ENCODE results near the gene OR2C1.

OR2C1 gene

DNA sequence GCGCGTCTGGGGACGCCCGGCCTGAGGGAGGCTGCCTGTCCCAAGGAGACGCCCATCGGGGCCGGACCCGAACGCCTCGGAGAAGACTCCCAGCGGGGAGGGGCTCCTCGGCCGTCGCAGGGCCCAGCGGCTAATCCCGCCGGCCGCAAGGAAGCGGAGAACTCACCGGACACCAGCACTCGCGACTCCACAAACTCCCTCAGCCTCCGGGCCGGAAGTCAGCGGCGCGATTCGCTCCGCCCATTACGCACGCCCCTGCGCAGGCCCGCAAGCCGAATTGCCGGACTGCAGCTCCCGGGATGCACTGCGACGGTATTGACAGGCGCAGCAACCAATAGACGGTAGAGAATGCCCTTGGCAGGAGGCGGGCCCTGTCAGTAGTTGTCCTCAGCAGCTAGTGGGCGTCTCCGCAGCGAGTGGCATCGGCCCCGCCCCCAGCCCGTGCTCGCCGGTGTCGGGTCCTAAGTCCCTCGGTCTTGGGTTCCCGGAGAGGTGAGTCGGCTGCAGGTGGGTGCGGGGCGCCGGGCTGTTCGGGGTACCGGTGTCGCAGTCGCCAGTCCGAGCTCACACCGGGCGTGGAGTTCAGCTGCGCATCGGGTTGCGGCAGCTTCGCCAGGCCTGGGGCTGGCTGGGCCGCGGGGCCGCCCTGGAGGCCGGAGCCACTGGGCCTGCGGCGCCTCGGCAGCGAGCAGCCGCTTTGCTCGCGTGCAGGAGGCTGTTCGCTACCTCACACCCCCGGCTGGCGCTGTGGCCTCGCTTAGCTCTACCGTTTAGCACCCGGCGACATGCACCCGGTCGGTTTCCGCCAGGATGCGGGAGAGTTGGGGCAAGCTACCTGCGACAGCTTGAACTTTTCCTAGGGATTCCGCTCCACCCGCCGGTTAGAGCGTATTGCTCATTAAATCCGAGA, 45.3 kb downstream of the OR2C1 start, which contains the start of the genes ZNF174 and ZSCAN32:
Gene ZNF174, plus strand, starts transcription at position 437 of the 910 bp plus-strand sequence. CDS start 790 bp downstream, outside the sequence.
Gene ZSCAN32, minus strand, starts transcription at position 226 of the 910 bp plus-strand sequence. CDS start 3,447 bp downstream, outside the sequence.
- peak; percentile 99 for DNase-seq

DNA sequence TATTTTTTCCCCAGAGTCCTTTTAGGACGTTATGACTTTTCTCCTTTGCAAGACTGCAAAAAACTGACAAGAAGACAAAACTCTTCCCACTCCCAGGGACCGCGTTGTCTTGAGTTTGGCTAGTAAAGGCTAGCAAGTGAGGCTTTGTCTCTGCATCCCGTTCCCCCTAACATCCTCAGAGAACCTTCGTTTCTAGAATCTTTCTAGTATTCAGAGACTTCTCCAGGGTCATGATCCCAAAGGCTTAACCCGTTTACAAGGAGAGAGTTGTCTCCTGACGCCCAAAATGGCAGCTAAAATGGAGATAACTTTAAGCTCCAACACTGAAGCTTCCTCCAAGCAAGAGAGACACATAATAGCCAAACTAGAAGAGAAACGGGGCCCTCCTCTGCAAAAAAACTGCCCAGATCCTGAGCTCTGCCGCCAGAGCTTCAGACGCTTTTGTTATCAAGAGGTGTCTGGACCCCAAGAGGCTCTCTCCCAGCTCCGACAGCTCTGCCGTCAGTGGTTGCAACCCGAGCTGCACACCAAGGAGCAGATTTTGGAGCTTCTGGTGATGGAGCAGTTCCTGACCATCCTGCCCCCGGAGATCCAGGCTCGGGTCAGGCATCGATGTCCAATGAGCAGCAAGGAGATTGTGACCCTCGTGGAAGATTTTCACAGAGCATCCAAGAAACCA, 46.2 kb downstream of the OR2C1 start:
- no peak for DNase-seq
